Myocyte (in vitro differentiated cells): Measurements from ENCODE around the gene CFH. TPM values are rescaled to one million over a fixed set of nuclear protein-coding genes. Genes with fewer than 3 reads are reported as not detected.
"Not testable (repeated sequence)": the region's sequence is repeated elsewhere in the genome, so short reads cannot be mapped to it uniquely, and the experiment has no call there.

Source experiments
- DNase-seq: peaks from one replicate; pipeline ENCODE4 v3.0.0-alpha.2; 2012; ENCODE audit warnings: low read depth
- total RNA-seq: library from RNA; depleted of rRNA; stranded (reverse); fragments of >200 nt; gene quantifications from 2 replicates; pipeline ENCODE4 v1.2.3, GENCODE V29; 2014

The CFH gene
- total RNA-seq, 1 donor from 2014 or later: 142 TPM

GRCh38 chr1:196743244-196743643 is 91.4 kb downstream of the CFH start:
- DNase-seq: peak; percentile 48

GRCh38 chr1:196765019-196765740 is 113.3 kb downstream of the CFH start:
- DNase-seq: peak; percentile 8

- not testable (repeated sequence) for DNase-seq
These were observed 118.0 kb downstream of the CFH start for GRCh38 chr1:196769823-196770222.

- no peak for DNase-seq
These were observed 121.9 kb downstream of the CFH start for GRCh38 chr1:196773713-196774112.

- peak; percentile 36 for DNase-seq
These were observed 122.3 kb downstream of the CFH start for GRCh38 chr1:196774175-196774574.

- no peak for DNase-seq
These were observed 122.8 kb downstream of the CFH start, which contains the start of gene CFHR3 for GRCh38 chr1:196774603-196775002. TSS of gene CFHR3 (plus strand) at chr1:196774840. CDS start at chr1:196774887, 47 bp downstream.

GRCh38 chr1:196777603-196778002 is 125.8 kb downstream of the CFH start:
- no peak for DNase-seq

- DNase-seq: no peak
These were observed 127.2 kb downstream of the CFH start for GRCh38 chr1:196779093-196779492.

GRCh38 chr1:196791252-196791651 is 139.4 kb downstream of the CFH start:
- DNase-seq: not testable (repeated sequence)

GRCh38 chr1:196794103-196794502 is 142.3 kb downstream of the CFH start:
- not testable (repeated sequence) for DNase-seq

Other genes with a start within 250 kb of the CFH start
- 0.62 and 1.1 TPM in 2 replicates for gene KCNT2, start 43.6 kb upstream of the CFH start, total RNA-seq
- gene CFHR3, start 122.8 kb downstream of the CFH start, total RNA-seq: 0.21 TPM in 1 of 2 replicates, not detected in the other
- gene CFHR1, start 167.7 kb downstream of the CFH start, total RNA-seq: 0.21 and 0.73 TPM in 2 replicates
- not detected in 2 replicates for gene CFHR4, start 236.0 kb downstream of the CFH start, total RNA-seq